Measurements from ENCODE around the gene ZNF618.
"Not testable (repeated sequence)": the region's sequence is repeated elsewhere in the genome, so short reads cannot be mapped to it uniquely, and the experiment has no call there.

Gene ZNF618

DNA sequence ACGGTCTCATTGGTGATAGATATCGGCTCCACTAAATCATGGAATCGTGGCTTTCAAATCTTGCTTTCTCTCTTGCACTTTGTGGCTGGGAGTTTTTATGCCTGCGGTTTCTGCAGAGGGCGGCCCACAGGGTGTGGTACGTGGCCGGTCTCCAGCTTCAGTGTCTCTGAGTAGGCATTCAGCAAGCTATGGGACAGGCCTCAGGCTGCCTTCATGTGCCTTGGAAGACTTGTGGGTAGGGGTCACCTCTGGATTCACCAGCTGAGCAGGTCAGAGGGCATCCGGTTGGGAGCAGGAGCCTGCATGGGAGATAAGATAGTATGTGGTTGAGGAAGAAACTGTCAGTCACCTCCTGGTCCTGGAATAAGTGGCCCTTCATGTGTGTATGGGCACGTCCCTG is 154.3 kb downstream of the ZNF618 start:
- no peak for DNase-seq

DNA sequence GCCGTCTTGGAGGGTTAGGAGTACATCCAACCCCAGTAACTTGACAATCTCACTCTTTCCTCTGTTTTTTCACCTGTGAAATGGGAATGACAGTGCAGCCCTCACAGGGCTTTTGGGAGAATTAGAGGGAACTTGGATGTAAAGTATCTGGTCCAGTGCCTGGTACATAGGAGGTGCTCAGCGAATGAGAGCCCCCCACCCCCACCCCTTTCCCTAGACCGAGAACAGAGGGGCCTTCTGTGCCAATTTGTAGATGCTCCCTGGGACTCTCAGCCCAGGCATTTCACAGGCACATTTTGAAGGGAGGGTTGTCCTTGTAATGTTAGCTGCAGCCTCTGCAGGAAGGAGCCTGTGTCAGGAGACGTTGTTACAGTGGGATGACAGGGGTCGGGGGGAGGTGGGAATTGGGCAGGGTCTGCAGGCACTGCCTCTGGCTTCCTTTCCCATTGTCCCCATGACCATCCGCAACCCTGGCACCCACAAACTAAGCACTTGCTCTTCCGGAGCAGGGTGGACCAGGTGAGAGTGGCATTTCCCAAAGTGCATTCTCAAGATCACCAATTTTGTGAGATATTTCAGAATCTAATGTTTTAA is 155.0 kb downstream of the ZNF618 start:
- no peak for DNase-seq

DNA sequence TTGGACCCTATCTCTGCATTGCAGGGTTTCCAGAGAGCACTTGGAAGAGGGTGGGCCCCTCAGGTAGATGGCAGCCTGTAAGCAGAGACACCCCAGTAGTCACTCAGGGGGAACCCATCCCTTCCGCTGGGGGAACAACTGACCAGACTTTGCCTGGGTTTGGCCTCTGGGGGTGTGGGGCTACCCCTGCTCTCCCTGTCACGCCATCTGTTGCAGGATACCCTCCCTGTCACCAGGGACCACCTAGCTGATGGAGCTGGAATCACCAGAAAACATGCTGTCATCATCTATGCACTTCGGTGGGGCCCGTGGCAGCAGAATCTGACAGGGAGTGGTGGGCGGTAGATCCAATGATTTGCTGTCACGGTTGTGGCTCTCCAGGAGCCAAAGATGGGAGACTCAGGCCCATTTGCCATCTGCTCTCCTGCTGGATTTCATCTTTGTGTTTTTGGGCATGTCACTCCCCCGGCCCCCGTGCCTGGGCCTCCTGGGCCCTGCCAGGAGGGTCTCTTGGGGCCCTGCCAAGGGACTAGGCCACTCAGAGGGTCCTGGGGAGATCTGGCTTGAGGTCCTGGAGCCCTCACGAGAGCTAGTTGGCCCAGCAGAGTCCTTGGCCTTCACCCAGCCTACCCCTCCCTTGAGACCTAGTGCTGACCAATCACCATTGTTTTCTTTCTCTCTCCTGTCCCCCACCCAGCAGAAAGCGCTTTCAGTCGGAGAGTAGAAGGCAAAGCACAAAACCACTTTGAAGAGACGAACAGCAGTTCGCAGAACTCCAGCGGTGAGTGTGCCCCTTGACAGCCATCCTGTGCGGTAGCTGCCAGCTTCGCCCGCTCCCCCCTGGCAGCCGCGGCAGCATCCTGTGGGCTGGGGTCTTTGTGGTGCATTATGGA is 156.1 kb downstream of the ZNF618 start:
- no peak for DNase-seq

DNA sequence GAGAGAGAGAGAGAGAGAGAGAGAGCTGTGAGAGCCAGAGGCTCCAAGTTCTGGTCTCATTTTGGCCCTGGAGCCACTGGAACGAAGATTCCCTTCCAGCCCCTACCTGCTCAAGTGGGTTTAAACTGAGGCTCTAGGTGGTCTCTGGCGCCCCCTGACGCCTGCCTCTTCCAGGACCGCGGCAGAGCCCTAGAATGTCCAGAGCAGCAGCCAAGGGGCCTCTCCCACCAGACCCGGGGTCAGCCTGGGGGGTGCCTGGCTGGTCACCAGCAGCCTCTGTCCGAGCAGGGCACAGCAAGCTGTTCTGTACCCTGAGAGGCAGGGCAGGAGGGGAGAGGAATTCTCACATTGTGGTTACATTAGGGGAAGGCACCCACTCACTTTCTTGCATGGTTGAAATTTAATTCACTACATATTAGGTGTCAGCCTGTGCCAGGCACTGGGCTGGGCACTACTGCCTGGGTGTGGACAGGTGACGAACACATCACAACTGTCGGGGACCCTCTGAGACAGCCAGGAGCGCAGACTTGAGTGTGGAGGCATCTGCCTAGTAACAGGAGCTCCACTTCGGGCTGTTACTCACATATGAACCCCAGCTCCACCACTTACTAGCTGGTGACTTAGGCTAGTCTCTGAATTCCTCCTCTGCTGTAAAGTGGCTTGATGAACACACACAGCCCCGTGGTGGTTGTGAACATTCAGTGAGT is 157.4 kb downstream of the ZNF618 start:
- DNase-seq = no peak

DNA sequence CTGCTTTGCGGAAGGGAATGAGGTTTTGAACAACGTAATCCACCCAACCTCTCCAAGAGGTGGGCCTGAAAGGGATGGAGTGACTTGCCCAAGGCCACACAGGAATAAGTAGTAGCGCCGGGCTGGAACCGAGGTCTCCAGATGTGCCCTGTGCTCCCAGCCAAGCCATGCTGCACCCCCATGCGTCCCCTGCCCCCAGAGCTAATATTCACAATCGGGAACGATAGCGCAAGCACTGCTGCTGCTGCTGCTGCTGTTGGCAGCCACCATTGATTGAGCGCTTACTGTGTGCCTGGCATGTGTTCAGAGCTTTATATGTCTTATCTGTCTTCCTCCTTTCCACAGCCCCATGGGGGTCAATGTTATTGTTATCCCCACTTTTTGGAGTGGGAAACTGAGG is 158.1 kb downstream of the ZNF618 start:
- no peak for DNase-seq

DNA sequence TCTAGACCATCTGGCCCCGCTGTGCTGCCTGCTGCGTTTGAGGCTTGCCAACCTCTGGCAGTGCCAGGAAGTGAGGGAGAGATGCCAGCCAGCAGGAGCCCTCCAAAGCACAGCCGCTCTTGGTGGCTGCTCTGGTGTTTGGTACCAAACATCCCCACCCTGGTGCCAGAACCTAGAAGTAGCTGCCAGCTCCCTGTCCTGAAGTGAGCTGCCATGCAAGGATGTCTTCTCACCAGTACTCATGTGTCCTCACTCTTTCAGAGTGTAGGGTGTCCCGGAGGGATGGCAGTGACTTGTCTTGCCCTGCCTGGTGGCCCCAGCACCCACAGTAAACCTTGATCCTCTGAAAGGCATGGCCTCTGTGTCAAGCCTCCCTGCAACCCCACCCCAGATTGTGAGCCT is 158.6 kb downstream of the ZNF618 start:
- no peak for DNase-seq

DNA sequence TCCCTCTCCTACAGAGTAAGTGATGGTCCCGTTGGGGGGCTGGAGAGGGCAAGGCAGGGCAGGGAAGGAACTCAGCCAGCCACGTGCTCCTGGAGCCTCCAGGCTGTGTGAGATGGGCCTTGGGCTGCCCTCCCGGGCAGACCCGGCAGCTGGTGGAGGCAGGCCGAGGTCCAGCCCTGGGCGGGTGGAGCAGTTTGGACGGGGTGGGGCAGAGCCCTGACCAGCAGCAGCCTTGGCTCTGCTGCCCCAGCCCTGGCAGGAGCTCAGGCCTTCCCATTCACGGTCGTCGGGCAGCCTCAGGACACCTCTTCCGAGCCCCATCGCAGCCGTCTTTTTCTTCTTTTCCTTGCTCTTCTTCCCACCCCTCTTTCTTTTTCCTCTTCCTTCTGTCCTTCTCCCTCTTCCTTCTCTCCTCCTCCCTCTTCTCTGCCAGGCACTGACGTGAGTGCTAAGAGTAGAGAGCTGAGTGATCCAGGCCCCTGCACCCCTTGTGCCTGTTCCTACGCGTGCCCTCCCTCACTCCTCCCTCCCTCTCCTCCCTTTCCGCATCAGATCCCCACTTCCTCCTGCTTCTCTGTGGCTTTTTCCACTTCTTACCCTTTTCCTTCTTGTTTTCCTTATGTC is 159.2 kb downstream of the ZNF618 start:
- no peak for DNase-seq

DNA sequence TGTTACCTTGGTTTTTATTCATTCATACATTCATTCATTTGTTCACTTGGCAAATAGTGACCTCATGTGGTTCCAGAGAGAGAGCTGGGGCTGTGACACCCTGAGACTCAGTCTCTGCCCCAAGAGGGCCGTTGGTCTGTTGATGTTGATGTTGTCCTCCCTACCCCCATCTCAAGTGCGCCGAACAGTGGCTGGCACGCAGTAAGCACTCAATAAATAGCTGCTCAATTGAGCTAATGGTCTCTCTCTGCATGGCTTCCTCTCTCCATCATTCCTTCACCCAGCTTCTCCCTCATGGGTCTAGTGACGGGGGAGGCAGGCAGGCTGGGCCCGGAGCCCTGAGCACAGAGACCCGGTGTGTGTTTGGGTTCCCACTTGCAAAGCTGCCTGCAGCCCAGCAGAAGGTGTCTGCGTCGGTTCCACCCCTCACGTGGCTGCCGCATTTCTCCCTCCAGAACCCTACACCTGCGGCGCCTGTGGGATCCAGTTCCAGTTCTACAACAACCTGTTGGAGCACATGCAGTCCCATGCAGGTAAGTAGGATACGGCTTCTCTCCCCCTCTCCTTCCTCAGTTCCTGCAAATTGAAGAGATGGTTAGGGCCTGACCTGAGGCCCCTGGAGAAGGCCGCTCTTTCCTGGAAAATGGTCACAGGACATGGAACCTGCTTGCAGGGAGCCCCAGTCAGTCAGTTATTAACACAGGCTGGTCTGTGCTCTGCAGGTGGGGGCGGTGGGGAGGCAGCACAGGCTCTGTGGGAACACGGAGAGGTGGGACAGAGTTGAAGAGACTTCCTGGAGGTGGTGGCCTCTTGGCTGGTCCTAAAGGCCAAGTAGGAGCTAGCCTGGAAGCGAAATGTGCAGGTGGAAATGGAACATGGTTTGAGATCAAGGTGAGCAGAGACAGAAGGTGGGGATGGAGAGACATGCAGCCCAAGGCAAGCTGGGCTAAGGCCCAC is 160.0 kb downstream of the ZNF618 start:
- DNase-seq = no peak

DNA sequence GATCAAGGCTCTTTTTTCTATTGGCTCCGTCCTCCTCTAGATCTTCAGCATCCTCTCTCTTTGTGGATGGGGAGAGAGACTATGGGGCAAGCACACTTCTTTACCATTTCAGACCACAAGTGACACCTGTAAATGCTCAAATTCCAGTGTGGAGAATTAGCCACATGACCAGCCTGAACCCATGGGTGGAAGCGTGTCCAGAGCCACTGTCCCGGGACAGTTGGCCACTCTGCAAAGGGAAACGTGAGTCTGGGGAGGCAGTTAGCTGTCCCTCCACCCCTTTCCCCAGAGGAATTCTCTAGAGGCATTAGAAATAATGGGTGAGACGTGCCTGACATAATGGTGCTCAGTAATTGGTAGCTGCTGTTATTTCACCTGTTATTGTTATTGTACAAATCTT is 161.1 kb downstream of the ZNF618 start:
- no peak for DNase-seq

DNA sequence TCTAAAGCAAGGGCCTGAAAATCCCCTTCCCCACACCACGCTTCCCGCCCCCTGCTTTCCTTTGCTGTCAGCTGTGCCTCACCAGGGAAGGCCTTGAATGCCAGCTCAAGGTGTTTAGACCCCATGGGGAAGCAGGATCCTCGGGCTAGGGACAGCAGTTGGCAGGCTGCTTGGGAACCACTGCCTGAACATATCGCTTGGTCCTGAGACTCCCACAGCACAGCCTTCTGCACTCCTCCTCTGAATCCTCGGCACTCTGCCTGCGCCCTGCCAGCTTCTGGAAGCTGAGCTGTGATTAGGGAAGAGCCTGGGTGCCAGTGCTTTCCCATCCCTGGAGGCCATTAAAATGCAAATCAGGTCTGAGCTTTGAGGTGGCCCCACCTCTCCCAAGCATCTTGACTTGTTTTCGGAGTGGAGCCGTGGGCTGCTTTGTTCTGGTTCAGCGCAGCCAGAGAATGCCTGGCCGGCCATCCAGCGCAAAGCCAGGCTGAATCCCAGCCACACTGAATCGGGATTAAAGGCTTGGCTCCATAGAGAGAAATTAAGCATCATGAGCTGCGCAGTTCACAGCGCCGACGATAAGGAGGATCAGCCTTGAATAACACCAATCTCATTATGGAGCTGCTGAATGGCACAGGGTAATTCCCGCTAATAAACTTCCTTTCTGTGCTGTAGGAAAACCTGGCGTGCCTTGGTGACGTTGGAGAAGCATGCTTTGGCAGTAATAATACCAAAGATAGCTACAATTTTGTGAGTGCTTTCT is 162.0 kb downstream of the ZNF618 start:
- DNase-seq = no peak

DNA sequence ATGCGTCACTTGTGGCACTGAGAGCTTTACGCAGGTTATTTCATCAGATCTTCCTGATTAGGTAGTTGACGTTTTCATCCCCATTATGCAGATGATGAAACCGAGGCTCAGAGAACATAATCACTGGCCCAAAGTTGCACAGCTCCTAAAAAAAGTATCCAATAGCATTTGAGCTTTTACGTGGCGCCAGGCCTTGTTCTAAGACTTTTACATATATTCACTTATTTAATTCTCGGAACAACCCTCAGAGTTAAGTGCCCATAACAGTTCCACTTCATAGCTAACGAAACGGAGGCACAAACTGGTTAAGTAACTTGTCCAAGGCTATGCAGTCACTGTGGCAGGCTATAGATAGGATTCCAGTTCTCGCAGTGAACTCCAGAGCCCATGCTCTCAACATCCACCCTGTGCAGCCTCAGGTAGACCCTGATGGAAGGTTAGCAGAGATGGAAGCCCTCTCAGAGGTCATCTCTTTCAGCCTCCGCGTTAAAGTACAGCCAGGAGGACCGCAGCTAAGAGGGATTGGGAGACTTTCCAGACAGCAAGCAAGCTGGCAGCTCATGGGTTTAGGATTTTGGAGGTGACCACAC is 162.7 kb downstream of the ZNF618 start:
- DNase-seq = no peak

DNA sequence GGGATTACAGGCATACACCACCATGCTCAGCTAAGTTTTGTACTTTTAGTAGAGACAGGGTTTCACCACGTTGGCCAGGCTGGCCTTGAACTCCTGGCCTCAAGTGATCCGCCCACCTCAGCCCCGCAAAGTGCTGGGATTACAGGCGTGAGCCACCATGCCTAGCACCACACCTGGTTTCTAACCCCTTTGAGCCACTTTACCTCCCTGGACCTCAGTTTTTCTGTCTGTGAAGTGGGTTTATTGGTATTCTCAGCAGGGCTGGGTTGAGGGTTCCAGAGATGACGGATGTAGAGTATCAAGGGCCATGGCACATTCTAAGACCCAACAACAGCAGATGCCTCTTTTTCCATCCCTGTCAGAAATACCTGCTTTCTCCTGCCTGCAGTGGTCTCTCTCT is 163.4 kb downstream of the ZNF618 start:
- DNase-seq = no peak

DNA sequence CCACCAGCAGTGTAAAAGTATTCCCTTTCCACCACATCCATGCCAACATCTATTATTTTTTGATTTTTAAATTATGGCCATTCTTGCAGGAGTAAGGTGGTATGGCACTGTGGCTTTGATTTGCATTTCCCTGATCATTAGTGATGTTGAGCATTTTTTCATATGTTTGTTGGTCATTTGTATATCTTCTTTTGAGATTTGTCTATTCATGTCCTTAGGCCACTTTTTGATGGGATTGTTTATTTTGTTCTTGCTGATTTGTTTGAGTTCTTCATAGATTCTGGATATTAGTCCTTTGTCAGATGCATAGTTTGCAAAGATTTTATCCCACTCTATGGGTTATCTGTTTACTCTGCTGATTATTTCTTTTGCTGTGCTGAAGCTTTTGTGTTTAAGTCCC is 167.6 kb downstream of the ZNF618 start:
- DNase-seq = not testable (repeated sequence)

DNA sequence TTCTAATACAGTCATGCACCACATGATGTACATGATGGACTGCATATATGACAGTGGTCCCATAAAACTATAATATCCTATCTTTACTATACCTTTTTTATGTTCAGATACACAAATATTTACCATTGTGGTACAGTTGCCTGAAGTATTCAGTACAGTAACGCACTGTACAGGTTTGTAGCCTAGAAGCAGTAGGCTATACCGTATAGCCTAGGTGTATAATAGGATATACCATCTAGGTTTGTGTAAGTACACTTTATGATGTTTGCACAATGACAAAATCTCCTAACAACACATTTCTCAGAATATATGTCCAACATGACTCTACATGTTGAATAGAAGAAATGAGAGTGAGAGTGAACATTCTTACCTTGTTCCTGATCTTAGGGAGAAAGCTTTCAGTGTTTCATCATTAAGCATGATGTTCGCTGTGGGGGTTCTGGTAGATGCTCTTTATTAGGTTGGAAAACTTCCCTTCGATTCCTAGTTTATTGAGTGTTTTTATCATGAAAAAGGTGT is 170.2 kb downstream of the ZNF618 start:
- DNase-seq = no peak

DNA sequence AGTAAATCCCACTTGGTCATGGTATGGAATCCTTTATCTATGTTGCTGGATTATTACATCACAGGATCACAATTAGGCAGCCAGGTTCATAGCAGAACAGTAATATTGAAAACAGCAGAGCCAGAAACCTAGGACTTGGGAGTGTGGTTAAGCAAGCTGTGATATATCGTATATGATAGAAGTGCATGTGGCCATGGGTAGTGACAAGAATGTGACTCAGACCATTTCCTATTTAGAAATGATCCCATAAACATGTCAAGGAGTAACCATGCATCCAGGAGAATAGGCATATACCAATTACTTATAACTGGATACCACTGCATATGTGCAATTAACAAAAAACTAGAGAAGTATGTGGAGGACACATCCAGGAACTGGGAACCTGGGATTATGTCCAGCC is 170.8 kb downstream of the ZNF618 start:
- DNase-seq = no peak

DNA sequence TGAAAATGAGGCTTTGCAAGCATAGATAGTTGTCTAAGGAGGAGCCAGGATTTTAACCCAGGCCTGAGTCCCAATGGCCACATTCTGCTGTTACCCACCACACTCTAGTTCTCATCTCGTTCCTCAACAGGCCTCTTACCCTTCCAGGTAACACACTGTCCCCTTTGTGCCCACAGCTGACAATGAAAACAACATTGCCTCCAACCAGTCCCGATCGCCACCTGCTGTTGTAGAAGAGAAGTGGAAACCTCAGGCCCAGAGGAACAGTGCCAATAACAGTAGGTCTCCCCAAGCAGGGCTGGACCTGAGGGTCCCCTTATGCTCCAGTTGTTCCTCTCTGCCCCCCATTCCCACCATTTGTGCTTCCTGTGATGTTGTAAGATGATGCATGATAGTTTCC is 171.6 kb downstream of the ZNF618 start:
- no peak for DNase-seq

DNA sequence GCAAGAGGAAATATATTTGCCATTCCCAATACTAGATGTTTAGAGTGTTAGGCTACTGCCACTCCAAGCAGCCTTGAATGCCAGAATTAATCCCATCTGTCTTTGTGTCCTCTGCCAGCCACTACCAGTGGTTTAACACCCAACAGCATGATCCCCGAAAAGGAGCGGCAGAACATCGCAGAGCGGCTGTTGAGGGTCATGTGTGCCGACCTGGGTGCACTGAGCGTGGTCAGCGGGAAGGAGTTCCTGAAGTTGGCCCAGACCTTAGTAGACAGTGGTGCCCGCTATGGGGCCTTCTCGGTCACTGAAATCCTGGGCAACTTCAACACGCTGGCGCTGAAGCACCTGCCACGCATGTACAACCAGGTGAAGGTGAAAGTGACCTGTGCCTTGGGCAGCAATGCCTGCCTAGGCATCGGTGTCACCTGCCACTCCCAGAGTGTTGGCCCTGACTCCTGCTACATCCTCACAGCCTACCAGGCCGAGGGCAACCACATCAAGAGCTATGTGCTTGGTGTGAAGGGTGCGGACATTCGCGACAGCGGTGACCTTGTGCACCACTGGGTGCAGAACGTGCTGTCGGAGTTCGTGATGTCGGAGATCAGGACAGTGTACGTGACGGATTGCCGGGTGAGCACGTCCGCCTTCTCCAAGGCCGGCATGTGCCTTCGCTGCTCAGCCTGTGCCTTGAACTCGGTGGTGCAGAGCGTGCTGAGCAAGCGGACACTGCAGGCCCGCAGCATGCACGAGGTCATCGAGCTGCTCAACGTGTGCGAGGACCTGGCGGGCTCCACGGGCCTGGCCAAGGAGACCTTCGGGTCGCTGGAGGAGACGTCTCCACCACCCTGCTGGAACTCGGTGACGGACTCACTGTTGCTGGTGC is 172.7 kb downstream of the ZNF618 start:
- no peak for DNase-seq

DNA sequence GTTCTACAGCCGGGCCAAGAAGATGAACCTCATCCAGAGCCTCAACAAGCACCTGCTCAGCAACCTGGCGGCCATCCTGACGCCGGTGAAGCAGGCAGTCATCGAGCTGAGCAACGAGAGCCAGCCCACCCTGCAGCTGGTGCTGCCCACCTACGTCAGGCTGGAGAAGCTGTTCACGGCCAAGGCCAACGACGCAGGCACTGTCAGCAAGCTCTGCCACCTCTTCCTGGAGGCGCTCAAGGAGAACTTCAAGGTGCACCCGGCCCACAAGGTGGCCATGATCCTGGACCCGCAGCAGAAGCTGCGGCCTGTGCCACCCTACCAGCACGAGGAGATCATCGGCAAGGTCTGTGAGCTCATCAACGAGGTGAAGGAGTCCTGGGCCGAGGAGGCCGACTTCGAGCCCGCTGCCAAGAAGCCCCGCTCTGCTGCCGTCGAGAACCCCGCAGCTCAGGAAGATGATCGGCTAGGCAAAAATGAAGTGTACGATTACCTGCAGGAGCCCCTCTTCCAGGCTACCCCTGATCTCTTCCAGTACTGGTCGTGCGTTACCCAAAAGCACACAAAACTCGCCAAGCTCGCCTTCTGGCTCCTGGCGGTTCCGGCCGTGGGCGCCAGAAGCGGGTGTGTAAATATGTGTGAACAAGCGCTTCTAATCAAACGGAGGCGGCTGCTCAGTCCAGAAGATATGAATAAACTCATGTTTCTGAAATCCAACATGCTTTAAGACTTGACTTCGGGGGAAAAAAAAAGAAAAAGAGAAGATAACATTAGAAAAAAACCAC is 173.5 kb downstream of the ZNF618 start:
- no peak for DNase-seq

DNA sequence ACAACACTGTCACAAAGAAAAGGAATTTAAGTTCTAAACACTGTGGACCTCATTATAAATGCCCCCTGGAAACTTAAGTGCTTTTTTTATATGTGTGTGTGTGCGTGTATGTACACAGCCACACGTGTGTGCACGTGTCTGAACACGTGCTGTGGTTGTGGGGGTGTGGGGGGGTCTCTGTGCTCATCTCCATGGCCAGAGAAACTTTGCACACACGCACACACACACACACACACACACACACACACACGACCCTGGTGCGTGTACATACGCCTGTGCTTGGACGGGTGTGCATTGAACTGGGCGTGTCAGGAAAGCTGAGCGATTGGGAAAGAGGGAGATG is 174.1 kb downstream of the ZNF618 start:
- no peak for DNase-seq
